GM19455 (cell line): Measurements from ENCODE around the gene SLC35C1.

ENCODE experiments used
- ATAC-seq: cut with Tn5 transposase; IDR thresholded peaks from one replicate; pipeline ENCODE4 v1.9.1; 2021; ENCODE audit not compliant: unreplicated experiment

The SLC35C1 gene

GRCh38 chr11:45804761-45805304 is at the start of gene SLC35C1:
Gene SLC35C1 (plus strand): TSS chr11:45805149. CDS start chr11:45805802, 653 bp downstream.
- ATAC-seq, result peak; percentile 94

- ATAC-seq, result no peak
These were observed 49.6 kb upstream of the SLC35C1 start for GRCh38 chr11:45755281-45755859.

- no peak for ATAC-seq
These were observed 48.5 kb upstream of the SLC35C1 start for GRCh38 chr11:45756384-45757010.

GRCh38 chr11:45757672-45758071 is 47.3 kb upstream of the SLC35C1 start:
- no peak for ATAC-seq

- ATAC-seq, result no peak
These were observed 43.3 kb upstream of the SLC35C1 start for GRCh38 chr11:45761659-45762058.

- ATAC-seq, result no peak
These were observed 39.8 kb upstream of the SLC35C1 start for GRCh38 chr11:45765107-45765668.

GRCh38 chr11:45765836-45766235 is 39.1 kb upstream of the SLC35C1 start:
- ATAC-seq, result no peak

GRCh38 chr11:45766469-45766868 is 38.5 kb upstream of the SLC35C1 start:
- ATAC-seq, result no peak

- no peak for ATAC-seq
These were observed 36.5 kb upstream of the SLC35C1 start for GRCh38 chr11:45768486-45768885.

GRCh38 chr11:45769960-45770359 is 35.0 kb upstream of the SLC35C1 start:
- no peak for ATAC-seq

GRCh38 chr11:45771193-45771565 is 33.8 kb upstream of the SLC35C1 start:
- peak; percentile 47 for ATAC-seq

GRCh38 chr11:45771566-45772448 is 33.1 kb upstream of the SLC35C1 start:
- ATAC-seq, result peak; percentile 73

- ATAC-seq, result peak; percentile 23
These were observed 32.5 kb upstream of the SLC35C1 start for GRCh38 chr11:45772449-45772774.

- no peak for ATAC-seq
These were observed 31.8 kb upstream of the SLC35C1 start for GRCh38 chr11:45772986-45773785.

- ATAC-seq, result no peak
These were observed 30.9 kb upstream of the SLC35C1 start for GRCh38 chr11:45773786-45774655.

- no peak for ATAC-seq
These were observed 30.2 kb upstream of the SLC35C1 start for GRCh38 chr11:45774786-45775185.

- ATAC-seq, result no peak
These were observed 27.6 kb upstream of the SLC35C1 start for GRCh38 chr11:45777127-45777969.

- ATAC-seq, result no peak
These were observed 26.6 kb upstream of the SLC35C1 start for GRCh38 chr11:45778341-45778740.

GRCh38 chr11:45779602-45780001 is 25.3 kb upstream of the SLC35C1 start:
- no peak for ATAC-seq
